SHP77 (cell line): ENCODE results near the gene GGTLC2.
A peak's percentile ranks its signal among the peaks of the same experiment; 100 is the strongest.
"Not testable (repeated sequence)": the region's sequence is repeated elsewhere in the genome, so short reads cannot be mapped to it uniquely, and the experiment has no call there.

Source experiments
- DNase-seq, 2 experiments: peaks; one replicate each; lab custom pipeline; 2025; lab: John Stamatoyannopoulos, UW

GGTLC2 gene

DNA sequence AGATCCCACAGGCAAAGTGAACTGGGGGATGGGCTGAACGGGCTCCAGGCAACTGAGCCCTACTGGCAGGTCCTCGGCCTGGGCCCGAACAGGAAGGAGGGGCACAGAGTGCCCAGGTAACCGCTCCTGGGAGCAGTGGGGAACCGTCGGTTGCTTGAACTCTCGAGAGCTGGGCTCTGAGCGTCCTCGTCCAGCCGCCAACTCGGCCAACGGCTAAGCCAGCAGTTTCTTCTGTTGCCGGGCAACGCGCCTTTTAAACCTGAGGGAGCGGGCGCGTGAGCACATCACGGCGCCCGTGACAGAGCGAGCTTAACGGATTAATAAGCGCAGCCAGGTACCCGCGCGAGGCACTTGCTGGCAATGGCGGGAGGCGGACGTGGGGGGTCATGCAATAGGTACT lies at the start of gene GGTLC2:
TSS of gene GGTLC2 (plus strand) at position 301 of the 400 bp plus-strand sequence. CDS start 1,732 bp downstream, outside the sequence.
- not testable (repeated sequence) for DNase-seq

DNA sequence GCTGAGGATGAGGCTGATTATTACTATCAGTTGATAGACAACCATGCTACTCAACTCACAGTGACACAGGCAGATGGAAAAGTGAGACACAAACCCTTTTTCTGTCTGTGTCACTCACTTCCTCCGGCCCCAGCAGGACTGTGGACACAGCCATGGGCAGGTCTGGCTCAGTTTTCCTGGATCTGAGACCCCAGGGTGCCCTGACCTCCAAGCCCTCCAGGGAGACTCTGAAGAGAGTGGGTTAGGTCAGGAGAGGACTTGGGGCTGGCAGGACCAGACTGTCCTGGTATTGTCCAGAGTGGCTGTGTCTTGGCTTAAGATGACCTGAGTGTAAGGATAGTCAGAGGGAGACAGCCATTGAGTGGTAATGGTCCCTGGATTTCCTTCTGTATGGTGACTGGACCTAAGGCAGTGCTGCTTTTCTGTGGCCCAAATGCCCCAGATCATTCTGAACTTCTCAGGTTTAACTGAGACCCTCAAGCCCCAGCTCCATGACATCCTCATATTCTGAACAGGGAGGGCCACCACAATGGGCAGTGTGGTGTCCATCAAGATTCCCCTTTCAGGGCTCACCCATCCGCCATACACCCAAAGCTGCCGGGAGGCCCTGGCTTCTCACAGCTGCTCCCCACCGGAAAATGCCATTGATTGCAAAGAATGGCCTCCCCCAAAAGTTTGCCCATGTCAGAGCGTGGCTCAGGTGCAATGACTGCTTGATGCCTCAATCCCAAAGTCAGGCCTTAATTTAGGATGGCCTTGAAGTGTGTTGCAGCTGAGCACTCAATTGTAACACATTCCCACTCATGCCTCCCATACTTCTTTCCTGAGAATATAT lies 49.2 kb upstream of the GGTLC2 start:
- no peak for DNase-seq

DNA sequence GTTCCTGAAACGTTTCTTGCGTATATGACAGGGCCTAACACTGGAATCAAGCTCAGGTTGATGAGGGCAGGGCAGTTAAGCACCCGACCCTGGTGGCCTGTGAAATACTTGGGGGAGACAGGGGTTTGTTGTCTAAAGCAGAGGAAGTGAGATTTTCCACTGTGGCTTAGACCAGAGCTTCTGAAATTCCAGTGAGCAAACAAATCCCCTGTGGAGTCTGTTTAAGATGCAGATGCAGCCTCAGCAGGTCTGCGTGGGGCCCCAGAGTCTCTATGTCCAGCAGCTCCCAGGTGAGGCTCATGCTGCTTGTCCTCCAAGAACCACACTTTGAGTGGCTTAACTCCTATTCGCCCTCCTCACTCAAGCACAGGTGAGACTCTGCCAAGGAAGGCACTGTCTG lies 46.3 kb upstream of the GGTLC2 start:
- DNase-seq, result no peak

DNA sequence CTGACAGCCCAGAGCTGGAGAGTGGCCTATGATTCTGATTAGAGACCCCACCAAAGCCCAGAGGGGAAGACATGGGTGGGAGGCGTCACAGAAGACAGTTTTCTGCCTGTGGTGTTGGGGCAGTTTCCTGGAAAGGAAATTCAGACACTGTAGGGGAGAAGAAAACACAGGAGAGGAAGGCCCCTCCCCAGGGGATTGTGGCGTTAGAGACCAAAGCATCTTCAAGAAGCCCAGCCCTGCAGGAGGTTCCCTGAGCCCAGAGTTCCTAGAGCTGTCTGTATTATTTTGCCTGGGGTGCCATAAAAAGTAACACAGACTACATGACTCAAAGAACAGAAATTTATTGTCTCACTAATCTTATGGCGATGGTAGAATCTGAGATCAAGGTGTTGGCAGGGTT lies 45.2 kb upstream of the GGTLC2 start:
- DNase-seq, result no peak

DNA sequence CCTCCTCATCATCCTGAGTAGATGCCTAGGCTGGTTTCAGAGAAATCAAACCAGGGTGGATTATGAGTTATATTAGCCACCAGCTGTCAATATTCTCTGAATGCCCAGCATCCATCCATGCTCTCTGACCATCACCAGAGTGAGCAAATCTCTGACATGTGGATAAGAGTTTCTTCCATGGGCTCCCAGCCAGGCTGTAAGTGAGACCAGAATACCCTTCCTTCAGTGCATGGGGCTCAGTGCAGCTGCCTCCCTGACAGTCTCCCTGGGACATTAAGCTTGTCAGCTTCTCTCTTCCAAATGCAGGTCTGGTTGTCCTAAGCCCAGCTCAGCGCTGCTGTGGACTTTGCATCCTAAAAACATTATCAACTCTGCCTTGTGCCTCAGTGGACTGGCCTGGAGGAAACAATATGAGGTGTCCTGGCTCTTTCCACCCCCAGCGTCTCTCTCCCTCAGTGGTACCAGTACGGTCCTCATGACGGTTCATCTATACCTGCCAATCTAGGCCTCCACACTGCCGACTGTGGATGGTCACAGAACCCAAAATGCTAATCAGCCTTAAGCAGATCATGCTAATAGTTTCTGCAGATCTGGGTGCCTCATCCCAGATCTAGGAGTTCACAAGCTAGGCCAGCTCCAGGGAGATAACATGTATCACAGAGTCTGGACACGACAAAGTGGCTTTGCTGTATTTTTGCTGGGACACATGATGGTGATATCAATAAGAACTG lies 43.7 kb upstream of the GGTLC2 start:
- DNase-seq, result no peak

DNA sequence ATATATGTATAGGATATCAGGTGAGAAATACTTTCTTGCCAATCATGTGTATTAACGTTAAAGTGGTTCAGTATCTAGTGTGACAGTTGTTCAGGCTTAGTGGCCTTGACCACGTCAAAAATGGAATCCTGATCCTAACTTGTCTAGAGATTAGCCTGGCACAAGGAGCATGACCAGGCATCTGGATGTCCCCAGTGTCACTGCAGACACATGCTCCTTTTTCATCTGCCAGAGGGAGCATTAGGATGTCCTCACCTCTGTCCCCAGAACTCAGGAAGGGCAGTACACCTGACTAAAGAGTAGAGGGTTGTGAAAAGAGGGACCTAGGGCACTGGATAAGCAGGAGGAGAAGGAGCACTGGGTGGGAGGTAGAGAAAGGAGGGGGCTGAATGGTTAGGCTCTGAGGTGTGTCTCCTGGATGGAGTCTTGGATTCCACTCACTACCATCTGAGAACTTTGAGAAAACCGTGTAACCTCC lies 40.9 kb upstream of the GGTLC2 start:
- DNase-seq, result no peak

DNA sequence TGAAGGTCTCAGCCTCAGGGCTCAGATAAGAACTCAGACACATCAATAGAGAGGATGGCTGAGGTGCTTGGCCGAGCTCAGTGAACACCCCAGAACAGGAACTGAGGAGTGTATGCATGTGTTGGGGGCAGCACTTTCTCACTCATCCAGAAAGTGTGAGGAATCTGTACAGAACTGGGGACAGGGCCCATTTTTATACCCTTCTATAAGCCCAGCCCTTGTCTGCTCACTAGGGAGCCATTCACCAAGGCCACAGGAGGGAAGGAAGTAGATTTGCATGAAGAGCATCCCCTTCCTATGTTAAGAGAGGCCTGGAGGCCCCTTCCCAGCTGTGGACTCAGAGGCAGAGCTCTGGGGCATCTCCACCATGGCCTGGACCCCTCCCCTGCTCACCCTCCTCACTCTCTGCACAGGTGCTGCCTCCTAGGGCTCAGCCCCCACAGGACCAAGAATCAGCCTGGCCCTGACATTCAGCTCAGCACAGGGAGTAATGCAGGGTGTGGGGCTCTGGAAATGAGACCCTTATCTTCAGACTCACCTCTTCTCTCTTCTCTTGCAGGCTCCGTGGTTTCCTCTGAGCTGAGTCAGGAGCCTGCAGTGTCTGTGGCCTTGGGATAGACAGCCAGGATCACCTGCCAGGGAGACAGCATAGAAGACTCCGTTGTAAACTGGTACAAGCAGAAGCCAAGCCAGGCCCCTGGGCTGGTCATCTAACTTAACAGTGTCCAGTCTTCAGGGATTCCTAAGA lies 39.9 kb upstream of the GGTLC2 start:
- DNase-seq, result no peak

DNA sequence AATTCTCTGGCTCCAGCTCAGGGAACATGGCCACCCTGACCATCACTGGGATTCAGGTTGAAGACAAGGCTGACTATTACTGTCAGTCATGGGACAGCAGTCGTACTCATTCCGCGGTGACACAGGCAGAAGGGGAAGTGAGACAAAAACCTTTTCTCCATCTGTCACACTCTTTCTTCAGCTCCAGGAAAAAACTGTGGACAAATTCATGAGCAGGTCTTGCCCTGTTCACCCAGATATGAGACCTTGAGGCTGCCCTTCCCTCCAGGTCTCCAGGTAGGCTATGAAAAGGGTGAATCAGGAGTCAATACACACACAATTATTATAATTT lies 39.4 kb upstream of the GGTLC2 start:
- no peak for DNase-seq

DNA sequence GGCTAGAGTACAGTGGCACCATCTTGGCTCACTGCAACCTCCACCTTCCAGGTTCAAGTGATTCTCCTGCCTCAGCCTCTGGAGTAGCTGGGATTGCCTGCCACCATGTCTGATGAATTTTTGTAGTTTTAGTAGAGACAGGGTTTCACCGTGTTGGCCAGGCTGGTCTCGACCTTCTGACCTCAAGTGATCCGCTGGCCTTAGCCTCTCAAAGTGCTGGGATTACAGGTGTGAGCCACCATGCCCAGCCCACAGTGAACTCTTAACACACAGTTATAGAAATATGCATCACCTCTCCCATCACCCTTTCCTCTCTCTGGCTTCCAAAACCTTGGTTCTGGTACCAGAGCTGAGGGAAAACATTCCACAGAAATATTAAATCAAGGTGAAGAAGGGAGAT lies 36.4 kb upstream of the GGTLC2 start:
- DNase-seq, result not testable (repeated sequence)

DNA sequence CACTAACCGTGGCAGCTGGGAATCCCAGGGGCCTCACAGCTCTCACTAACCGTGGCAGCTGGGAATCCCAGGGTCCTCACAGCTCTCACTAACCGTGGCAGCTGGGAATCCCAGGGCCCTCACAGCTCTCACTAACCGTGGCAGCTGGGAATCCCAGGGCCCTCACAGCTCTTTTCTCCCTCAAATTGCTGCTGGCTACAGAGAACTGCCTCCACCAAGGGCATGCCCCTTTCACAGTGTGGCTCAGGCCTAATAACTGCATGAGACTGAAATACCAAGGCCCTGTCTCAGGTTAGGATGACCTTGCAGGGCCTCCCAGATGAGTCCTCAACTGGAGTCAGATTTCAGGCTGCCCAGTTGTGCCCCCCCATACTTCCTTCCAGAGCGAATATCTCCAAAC lies 35.1 kb upstream of the GGTLC2 start:
- DNase-seq, result no peak

DNA sequence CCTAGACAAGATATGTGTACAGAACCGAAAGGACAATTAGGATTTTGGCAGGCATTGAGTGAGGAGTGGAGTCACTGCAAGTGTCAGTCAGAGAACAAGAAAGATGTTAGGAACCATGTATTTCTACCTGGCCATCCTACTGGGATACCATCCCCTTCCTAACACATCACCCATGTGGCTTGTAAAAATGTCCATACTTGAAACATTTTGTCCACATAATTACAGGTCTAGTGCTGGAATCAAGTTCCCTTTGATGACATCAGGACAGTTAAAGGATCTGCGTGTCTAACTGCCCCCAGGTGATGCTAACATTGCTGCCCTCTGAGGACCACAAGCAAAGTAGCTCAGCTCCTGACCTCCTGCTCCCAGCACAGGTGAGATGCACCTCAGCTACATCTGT lies 31.9 kb upstream of the GGTLC2 start:
- DNase-seq, result no peak

DNA sequence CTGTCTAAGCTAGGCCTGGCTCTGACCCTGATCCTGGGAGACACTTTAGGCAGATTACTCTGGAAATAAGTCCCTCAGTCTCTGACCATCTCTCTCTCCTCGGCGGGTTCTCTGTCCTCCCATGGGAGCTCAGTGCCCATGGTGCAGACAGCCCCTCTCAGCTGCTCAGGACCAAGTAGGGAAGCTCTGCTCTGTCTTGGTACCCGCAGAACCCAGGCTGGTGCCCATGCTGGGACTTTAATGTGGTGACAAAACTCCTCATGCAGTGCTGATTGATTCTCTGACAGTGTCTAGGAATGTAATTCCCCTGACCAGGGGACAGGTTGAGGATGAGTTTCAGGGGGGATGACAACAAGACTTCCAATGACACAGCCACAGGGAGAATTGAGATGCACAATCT lies 30.3 kb upstream of the GGTLC2 start:
- no peak for DNase-seq

DNA sequence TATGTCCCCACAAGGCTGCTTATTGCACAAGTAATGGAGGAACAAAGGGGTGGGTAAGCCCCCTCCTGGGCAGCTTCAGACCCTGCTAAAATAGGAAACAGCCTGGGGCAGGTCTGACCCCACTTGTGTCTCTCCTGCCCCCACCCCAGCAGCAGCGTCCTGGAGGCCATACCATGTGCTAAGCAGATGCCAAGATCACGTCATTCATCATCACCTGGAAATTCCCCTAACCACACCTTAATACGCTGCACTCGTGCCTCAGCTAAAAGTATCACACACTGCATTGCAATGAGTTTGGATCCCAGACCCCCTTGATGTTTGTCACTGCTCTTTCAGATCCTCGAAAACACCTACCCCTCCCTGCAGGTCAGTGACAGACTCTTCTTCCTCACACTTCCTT lies 27.8 kb upstream of the GGTLC2 start:
- no peak for DNase-seq

DNA sequence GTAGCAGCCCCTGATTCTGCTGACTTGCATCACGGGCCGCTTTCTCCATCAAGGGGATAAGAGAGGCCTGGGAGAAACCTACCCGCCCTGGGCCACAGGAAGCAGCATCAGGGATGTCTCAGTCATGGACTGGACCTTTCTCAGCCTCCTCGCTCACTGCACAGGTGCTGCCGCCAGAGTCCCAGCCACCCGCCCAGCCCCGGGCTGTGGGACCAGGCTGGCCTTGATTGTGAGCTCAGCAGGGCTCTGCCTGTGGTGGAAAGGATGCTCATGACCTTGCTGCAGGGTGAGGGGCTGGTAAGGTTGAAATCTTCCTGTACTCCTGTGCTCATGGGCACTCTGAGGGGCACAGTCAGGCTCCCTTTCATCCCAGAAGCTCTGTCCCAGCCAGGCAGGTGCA lies 26.0 kb upstream of the GGTLC2 start:
- DNase-seq, result no peak

DNA sequence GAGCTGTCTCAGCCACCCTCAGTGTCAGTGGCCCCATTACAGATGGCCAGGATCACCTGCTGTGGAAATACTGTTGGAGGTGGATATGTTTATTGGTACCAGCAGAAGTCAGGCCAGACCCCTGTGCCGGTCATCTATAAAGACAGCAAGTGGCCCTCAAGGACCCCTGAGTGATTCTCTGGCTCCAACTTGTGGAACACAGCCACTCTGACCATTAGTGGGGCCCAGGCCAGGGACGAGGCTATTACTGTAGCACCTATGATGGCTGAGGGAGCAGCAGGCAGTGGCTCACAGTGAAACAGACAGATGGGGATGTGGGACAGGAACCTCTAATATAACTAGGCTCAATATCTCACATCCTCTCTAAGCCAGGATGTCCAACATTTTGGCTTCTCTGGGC lies 25.5 kb upstream of the GGTLC2 start:
- DNase-seq, result no peak

DNA sequence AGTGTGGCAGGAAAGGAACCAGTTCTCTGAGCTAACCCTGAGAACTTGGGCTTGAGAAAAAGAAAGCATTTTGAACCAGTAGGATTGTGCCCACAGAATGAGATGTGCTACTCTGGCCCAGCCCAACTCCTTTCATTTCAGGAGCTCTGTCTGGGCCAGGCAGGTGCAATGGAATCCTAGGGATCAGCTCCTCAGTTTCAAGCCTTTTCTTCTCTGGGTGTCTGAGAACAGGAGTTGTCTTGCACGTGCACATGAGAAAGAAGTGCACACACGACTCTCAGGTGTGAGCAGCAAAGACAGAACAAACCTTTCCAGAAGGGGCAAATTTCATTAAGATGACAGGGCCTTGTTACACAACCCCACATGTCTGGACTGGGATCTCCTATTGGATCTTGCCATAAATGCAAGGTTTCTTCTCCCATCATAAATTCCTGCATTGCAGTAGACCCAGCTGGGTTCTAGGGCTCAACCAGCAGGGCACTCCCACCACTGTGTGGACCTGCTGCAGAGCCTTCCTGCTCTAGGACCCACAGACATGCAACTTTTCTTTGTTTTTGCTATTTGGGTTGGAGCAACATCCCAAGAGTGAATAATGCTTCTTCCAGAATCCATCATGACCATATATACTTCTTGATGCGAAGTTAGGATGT lies 24.5 kb upstream of the GGTLC2 start:
- DNase-seq, result no peak

DNA sequence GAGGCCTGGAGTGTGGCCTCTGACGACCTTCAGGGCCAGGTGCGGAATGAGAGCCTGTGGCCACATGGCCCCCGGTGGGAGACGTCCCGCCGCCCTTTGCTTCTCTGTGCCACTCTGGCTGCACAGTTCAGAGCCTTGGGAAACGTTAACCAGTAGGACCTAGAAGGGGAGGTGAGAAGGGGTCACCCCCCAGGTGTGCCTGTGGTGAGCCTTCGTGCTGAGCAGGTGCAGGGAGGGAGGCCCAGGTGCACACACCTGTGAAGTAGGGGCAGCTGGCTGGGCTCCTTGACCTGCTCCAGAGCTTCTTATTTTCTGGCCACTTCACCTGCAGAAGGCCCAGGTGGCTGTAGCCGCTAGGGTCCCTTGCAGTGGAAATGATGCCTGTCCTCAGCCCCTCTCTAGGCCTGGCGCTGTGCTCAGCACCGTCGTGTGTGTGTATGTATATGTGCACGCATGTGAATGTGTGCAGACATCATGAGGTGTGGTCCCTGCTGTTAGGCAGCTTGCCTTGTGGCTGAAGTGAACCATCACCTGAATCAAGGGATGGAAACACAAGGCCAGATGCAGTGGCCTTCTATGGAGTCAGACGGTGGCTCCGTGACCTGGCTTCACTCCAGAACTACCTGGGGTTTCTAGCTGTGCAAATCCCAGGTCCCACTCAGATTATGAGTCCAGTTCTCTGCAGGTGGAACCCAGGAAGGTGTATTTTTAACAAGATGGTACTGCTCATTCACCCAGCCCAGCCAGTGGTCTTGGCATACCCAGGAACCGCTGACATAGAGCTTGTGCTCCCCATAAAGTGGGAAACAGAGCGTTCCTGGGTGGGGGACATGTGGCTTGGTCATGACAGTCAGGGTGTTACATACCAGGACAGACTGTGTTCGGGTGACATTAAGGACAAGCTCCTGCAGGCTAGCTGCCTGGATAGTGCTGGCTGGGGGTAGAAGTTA lies 15.6 kb upstream of the GGTLC2 start:
- not testable (repeated sequence) for DNase-seq

DNA sequence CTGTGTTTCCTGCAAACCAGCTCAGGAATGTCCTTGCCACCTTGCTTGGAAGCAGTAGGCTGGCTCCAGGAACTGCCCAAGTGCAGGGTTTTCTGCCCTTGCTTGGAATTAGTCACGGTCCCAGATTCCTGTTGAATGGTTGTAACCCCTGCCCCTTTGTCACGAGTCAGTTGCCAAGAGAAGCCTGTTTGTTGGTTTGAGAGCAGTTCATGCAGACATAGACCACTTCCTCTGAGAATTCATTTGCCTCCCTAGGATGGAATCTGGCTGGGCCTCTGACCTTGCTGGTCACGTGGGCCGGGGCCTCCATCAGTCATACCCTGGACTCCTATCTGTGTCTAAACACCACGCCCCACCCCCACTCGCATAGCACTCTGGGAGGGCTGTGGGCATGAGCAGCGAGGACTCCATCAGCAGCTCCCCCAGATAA lies 13.2 kb upstream of the GGTLC2 start:
- DNase-seq, result not testable (repeated sequence)

DNA sequence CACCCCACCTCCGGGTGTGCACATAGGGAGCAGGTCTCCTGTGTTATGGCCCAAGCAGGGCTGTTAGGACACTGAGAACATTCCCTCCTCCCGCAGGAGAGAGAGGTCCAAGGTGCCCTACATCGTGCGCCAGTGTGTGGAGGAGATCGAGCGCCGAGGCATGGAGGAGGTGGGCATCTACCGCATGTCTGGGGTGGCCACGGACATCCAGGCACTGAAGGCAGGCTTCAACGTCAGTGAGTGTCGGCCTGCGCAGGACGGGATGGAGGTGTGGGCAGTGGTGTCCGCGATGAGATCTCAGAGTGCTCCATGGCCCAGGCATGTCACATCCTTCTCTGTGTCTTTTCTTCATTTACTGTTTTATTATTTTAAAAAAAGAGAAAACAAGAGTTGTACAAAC lies 12.2 kb upstream of the GGTLC2 start:
- DNase-seq, result not testable (repeated sequence)

DNA sequence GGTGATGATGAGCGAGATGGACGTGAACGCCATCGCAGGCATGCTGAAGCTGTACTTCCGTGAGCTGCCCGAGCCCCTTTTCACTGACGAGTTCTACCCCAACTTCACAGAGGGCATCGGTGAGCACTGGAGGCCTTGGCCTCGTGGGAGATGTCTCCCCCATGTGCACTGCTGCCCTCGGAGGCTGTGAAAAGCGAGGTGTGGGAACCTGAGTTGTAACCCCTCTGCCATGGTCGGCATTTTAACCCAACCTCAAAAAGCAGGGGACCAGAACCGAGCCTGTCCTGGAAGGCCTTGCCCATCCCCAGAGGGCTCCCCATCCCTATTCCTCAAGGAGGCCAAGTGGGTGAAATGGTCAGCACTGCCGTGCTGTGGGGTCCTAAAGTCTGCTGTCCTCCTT lies 10.9 kb upstream of the GGTLC2 start:
- not testable (repeated sequence) for DNase-seq

DNA sequence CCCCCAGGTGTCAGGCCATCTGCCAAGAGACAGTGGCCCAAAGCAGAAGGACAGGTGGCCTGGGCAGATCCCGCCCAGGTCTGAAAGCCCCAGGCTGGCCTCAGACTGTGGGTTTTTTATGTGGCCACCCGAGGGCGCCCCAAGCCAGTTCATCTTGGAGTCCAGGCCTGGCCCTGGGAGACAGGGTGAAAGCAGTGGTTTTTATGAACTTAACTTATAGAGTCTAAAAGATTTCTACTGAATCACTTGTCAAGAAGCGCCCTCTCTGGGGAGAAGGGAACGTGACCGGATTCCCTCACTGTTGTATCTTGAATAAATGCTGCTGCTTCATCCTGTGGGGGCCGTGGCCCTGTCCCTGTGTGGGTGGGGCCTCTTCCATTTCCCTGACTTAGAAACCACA lies 8.2 kb upstream of the GGTLC2 start:
- peak; percentile 8 to 20 for DNase-seq
